ENCODE measurements around the gene CHRD. TPM values are rescaled to one million over a fixed set of nuclear protein-coding genes. Genes with fewer than 3 reads are reported as not detected.

The CHRD gene
- total RNA-seq, 4 donors from 2014 or later, result 12.3 to 17.6 (median 16.8) TPM

DNA sequence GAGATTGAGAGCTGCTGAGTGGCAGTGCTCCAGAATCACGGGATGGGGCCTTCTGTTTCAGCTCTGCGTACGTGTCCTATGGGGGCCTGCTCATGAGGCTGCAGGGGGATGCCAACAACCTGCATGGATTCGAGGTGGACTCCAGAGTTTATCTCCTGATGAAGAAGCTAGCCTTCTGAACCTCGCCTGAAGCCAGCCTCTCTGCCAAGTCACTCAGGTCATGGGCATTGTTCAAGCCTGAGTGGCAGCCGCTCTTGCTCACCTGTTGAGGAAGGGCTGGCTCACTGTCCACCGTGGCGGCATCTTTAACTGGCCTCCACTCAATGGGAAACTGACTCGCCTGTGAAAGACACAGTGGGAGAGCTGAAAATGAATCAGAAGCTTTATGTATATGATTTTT is 11.7 kb upstream of the CHRD start:
- WGBS, result 72% methylated on average over 4 of the region's 9 CpGs
- no peak for DNase-seq (ENCODE audit: extremely low spot score)
- intact Hi-C loops (cut with DNase I), result no loop called here

DNA sequence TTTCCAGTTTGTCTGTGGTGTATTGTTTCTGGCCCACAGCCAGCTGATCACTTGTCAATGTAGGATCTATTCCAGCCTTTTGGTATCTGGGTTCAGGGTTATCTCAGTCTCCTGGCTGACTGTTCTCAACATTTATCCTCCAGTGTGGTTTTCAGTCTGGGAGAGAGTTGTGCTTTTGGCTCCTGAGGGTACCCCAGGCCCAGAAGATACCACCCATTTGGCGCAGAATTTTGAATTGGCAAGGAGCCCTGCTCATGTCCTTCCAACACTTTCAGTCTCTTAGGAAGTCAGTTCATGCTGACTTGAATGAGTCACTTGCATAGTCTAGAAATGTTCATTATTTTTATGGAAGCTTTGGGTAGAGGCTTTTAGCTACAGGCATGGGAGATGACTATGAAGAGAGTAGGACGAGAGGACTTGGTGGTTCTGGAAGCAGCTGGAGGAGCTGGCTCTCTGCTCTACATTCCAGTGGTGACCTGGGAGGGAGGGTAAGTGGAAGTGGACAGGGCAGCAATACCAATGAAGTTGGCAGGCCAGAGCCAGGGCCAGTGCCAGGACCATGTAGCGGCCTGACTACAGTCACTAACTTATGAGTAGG is 11.2 kb upstream of the CHRD start:
- 54% methylated on average over 3 of the region's 3 CpGs for WGBS
- H3K9me3 ChIP-seq, result no peaks in the 10 kb centered on the region
- no peak overlapping the region for H3K4me3 ChIP-seq
- H3K27ac ChIP-seq (replicated peaks in 1 of 4), result peak overlapping the region in 2 of 4 donors; percentile 3 to 30
- no peak for DNase-seq (ENCODE audit: extremely low spot score)
- TF ChIP-seq EP300 (IDR thresholded peaks at IDR 0.05), result no peak
- no peak for TF ChIP-seq POLR2A (IDR thresholded peaks at IDR 0.05; ENCODE audit: low read depth)
- no peak for TF ChIP-seq POLR2AphosphoS5 (IDR thresholded peaks at IDR 0.05)
- intact Hi-C loops (cut with DNase I), result no loop called here
- H3K27me3 ChIP-seq, result no peaks in the 10 kb centered on the region
- peaks cover 18 to 48% (median 39%) of the 10 kb centered on the region in 4 donors for H3K4me1 ChIP-seq
- H3K36me3 ChIP-seq, result peaks cover 8 to 59% (median 45%) of the 10 kb centered on the region in 4 donors

More for the DNA sequence above, 11.7 kb upstream of the CHRD start:
- Histone ChIP-seq H3K4me1 (peaks cover 22 to 49% (median 40%) of the 10 kb centered on the region in 4 donors), H3K9me3 (no peaks in the 10 kb centered on the region), H3K4me3 (no peak overlapping the region), H3K27me3 (no peaks in the 10 kb centered on the region), H3K27ac (replicated peaks in 1 of 4) (no peak overlapping the region), H3K36me3 (peaks cover 8 to 59% (median 45%) of the 10 kb centered on the region in 4 donors)
- TF ChIP-seq CTCF (IDR thresholded peaks at IDR 0.05), result no peak

- Histone ChIP-seq H3K27ac (replicated peaks in 1 of 4) (no peak overlapping the region), H3K4me3 (no peak overlapping the region), H3K36me3 (peaks cover 6 to 37% (median 30%) of the 10 kb centered on the region in 4 donors), H3K4me1 (peaks cover 11 to 40% (median 26%) of the 10 kb centered on the region in 4 donors), H3K9me3 (no peaks in the 10 kb centered on the region), H3K27me3 (peaks cover 0 to 6% (median 0%) of the 10 kb centered on the region in 4 donors)
- no peak for DNase-seq (ENCODE audit: extremely low spot score)
- TF ChIP-seq EP300 (IDR thresholded peaks at IDR 0.05) (no peak), POLR2AphosphoS5 (IDR thresholded peaks at IDR 0.05) (peak in 1 of 2 donors; percentile 61), CTCF (IDR thresholded peaks at IDR 0.05) (peak; percentile 90 to 95 (median 93)), POLR2A (IDR thresholded peaks at IDR 0.05; ENCODE audit: low read depth) (no peak)
- intact Hi-C loops (cut with DNase I), result loop anchor here (2.0 to 10.0 kb wide), 2 partner anchors 141 to 173 kb away; no protein-coding TSS in a partner anchor
- 47% methylated on average over 5 of the region's 5 CpGs for WGBS
These were observed 8.3 kb upstream of the CHRD start for GRCh38 chr3:184371570-184372018.

DNA sequence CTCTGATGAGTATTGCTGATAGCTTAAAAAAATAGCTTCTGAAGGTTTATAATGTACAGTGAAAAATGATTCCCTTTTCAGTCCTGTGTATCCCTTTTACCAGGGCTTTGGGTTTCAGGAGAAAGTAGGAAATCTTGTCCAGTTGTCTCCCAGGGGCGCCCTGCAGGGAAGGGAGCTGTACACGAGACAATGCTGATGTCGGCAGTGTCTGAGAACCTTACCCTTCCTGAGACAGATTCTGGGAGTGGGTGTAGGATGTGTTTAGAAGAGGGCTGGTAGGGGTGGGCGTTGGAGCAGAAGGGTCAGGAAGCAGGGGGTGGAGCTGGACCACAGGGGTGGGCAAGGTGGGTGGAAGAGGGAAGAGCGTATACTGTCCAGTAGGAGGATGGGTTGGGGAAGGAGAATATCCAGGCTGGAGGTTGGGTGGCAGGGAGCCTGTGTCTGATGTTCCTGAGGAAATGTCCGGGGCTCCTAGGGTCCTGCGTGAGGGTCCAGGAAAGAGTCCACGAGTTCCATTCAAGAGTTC is 7.5 kb upstream of the CHRD start:
- WGBS, result 60% methylated on average over 8 of the region's 8 CpGs
- Histone ChIP-seq H3K9me3 (no peaks in the 10 kb centered on the region), H3K27me3 (peaks cover 0 to 12% (median 0%) of the 10 kb centered on the region in 4 donors), H3K27ac (replicated peaks in 1 of 4) (no peak overlapping the region), H3K4me3 (no peak overlapping the region), H3K36me3 (peaks cover 0 to 30% (median 22%) of the 10 kb centered on the region in 4 donors), H3K4me1 (peaks cover 12 to 40% (median 30%) of the 10 kb centered on the region in 4 donors)
- no peak for DNase-seq (ENCODE audit: extremely low spot score)
- intact Hi-C loops (cut with DNase I), result loop anchor here (10.0 kb wide), 1 partner anchor 172 kb away; no protein-coding TSS in a partner anchor
- TF ChIP-seq CTCF (IDR thresholded peaks at IDR 0.05) (no peak), EP300 (IDR thresholded peaks at IDR 0.05) (no peak), POLR2AphosphoS5 (IDR thresholded peaks at IDR 0.05) (no peak), POLR2A (IDR thresholded peaks at IDR 0.05; ENCODE audit: low read depth) (no peak)

DNA sequence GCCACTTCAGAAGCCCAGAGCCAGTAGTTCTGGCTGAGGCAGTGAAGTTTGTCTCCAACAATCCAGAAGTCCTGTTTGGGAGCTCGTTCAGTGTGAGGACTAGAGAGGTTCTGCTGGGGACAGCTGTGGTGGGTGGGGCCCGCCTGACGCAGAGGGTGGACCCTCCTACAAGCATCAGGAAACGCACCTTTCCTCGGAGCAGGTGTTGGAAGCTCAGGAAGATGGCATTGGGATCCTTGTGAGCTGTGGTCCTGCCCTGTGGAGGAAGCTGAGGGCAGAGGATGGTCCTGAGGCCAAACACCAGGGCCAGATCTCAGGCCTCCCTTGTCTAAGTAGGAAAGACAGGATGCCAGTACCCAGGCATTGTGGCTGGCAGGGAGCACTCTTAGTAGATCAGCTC is 6.9 kb upstream of the CHRD start:
- peaks cover 15 to 45% (median 35%) of the 10 kb centered on the region in 4 donors for H3K4me1 ChIP-seq
- H3K27me3 ChIP-seq, result peaks cover 0 to 17% (median 0%) of the 10 kb centered on the region in 4 donors
- H3K9me3 ChIP-seq, result no peaks in the 10 kb centered on the region
- no peak overlapping the region for H3K4me3 ChIP-seq
- DNase-seq (ENCODE audit: extremely low spot score), result no peak
- H3K27ac ChIP-seq (replicated peaks in 1 of 4), result peak overlapping the region in 1 of 4 donors; percentile 15
- TF ChIP-seq EP300 (IDR thresholded peaks at IDR 0.05), result no peak
- TF ChIP-seq POLR2AphosphoS5 (IDR thresholded peaks at IDR 0.05), result no peak
- no peak for TF ChIP-seq POLR2A (IDR thresholded peaks at IDR 0.05; ENCODE audit: low read depth)
- TF ChIP-seq CTCF (IDR thresholded peaks at IDR 0.05), result no peak
- peaks cover 0 to 24% (median 17%) of the 10 kb centered on the region in 4 donors for H3K36me3 ChIP-seq
- no CpG with 5 or more reads among the region's 5 CpGs for WGBS
- intact Hi-C loops (cut with DNase I), result loop anchor here (10.0 kb wide), 1 partner anchor 172 kb away; no protein-coding TSS in a partner anchor

All from esophagus muscularis mucosa (tissue), 4 donors.